Left lung (tissue), 10 donors: ENCODE data around the gene ANKS1B. TPM values are rescaled to one million over a fixed set of nuclear protein-coding genes. Genes with fewer than 3 reads are reported as not detected.

Experiments used
- ATAC-seq: fragments of 200-7000 bp; cut with Tn5 transposase; one replicate; pipeline ENCODE4 v1.9.1; 2020; ENCODE audit warnings: moderate library complexity
- DNase-seq, 4 donors: peaks; one replicate each; pipeline ENCODE4 v3.0.0-alpha.2; 2013 to 2020
- H3K27ac ChIP-seq, 2 donors: fragments of 200-600 bp; sonication (generic) in 1 of 2; one replicate each; pipeline versions ENCODE4 v1.5.0 to v1.8.0; 2020 to 2021
- H3K27me3 ChIP-seq, 2 donors: fragments of 200-600 bp; sonication (generic) in 1 of 2; one replicate each; pipeline versions ENCODE4 v1.5.0 to v1.8.0; 2020 to 2021
- H3K36me3 ChIP-seq, 2 donors: fragments of 200-600 bp; sonication (generic) in 1 of 2; one replicate each; pipeline versions ENCODE4 v1.5.0 to v1.8.0; 2020 to 2021
- H3K4me1 ChIP-seq, 2 donors: fragments of 200-600 bp; one replicate each; pipeline ENCODE4 v1.8.0; 2021
- H3K4me3 ChIP-seq, 2 donors: fragments of 200-600 bp; sonication (generic) in 1 of 2; one replicate each; pipeline versions ENCODE4 v1.5.0 to v1.8.0; 2020 to 2021; ENCODE audit warnings: mild to moderate bottlenecking in 1 of 2
- H3K9me3 ChIP-seq, 2 donors: fragments of 200-600 bp; sonication (generic) in 1 of 2; one replicate each; pipeline versions ENCODE4 v1.5.0 to v1.8.0; 2020 to 2021
- CTCF ChIP-seq, 2 donors: fragments of 200-600 bp; sonication (generic) in 1 of 2; IDR thresholded peaks; one replicate each; pipeline versions ENCODE4 v1.5.0 to v1.8.0; 2021; ENCODE audit warnings: antibody characterized with exemption in 2 of 2
- intact Hi-C, 2 donors: fragments of 100-400 bp; cut with DNase I; formaldehyde crosslinking; loops; one replicate each; pipeline versions ENCODE4 v1.11.2 to v1.14.2; 2022
- polyA plus RNA-seq, 6 donors: library from polyadenylated mRNA; unstranded; fragments of 120-200 nt; gene quantifications; one replicate each; pipeline ENCODE4 v1.2.1, GENCODE V29; 2013; ENCODE audit not compliant: insufficient read length in 6 of 6
- total RNA-seq, 2 donors: library from RNA; stranded (reverse); fragmentation: NEBNext Ultra II Directional; extraction: Animal tissue kit (Norgen Biotek cat#: 25700); gene quantifications; one replicate each; pipeline ENCODE4 v1.2.1, GENCODE V29; 2021
- donor health status: DM: no; HTN: yes; CAD: no.
- donor health status: DM: no; HTN: no; CAD: no.

Gene ANKS1B
- total and polyA plus RNA-seq, 8 donors = 4.9 to 31.8 (median 14.9) TPM

GRCh38 chr12:98743362-98743953 is 1241.3 kb downstream of the ANKS1B start:
- Histone ChIP-seq H3K9me3 (peaks cover 0 to 3% of the 10 kb centered on the region in 2 donors), H3K27me3 (peaks cover 7 to 60% of the 10 kb centered on the region in 2 donors), H3K4me3 (no peak overlapping the region), H3K4me1 (peaks cover 0 to 12% of the 10 kb centered on the region in 2 donors), H3K36me3 (no peaks in the 10 kb centered on the region), H3K27ac (no peak overlapping the region)
- TF ChIP-seq CTCF (IDR thresholded peaks at IDR 0.05) = peak in 1 of 2 donors; percentile 34
- intact Hi-C loops = no loop called here
- DNase-seq = no peak
- ATAC-seq = no peak

- no peak for TF ChIP-seq CTCF (IDR thresholded peaks at IDR 0.05)
- peaks cover 0 to 5% of the 10 kb centered on the region in 2 donors for H3K36me3 ChIP-seq
- intact Hi-C loops = no loop called here
Measured at GRCh38 chr12:98741556-98742265, 1243.0 kb downstream of the ANKS1B start.

GRCh38 chr12:98741196-98741555 is 1243.6 kb downstream of the ANKS1B start:
- Histone ChIP-seq H3K4me3 (no peak overlapping the region), H3K36me3 (peaks cover 0 to 10% of the 10 kb centered on the region in 2 donors), H3K4me1 (peaks cover 5 to 11% of the 10 kb centered on the region in 2 donors), H3K27me3 (peaks cover 5 to 40% of the 10 kb centered on the region in 2 donors), H3K9me3 (peaks cover 0 to 3% of the 10 kb centered on the region in 2 donors), H3K27ac (no peak overlapping the region)
- ATAC-seq (no peak), DNase-seq (no peak)
- TF ChIP-seq CTCF (IDR thresholded peaks at IDR 0.05) = no peak
- intact Hi-C loops = no loop called here

More at GRCh38 chr12:98741556-98742265, 1243.0 kb downstream of the ANKS1B start:
- ATAC-seq (no peak), DNase-seq (no peak)
- no peak overlapping the region for H3K4me3 ChIP-seq
- peaks cover 3 to 12% of the 10 kb centered on the region in 2 donors for H3K4me1 ChIP-seq
- H3K27ac ChIP-seq = no peak overlapping the region
- H3K27me3 ChIP-seq = peaks cover 7 to 45% of the 10 kb centered on the region in 2 donors
- H3K9me3 ChIP-seq = peaks cover 0 to 3% of the 10 kb centered on the region in 2 donors

GRCh38 chr12:98740751-98741150 is 1244.0 kb downstream of the ANKS1B start:
- Histone ChIP-seq H3K27ac (no peak overlapping the region), H3K9me3 (peaks cover 0 to 3% of the 10 kb centered on the region in 2 donors), H3K36me3 (peaks cover 0 to 14% of the 10 kb centered on the region in 2 donors), H3K4me3 (no peak overlapping the region), H3K27me3 (peaks cover under 1 to 35% of the 10 kb centered on the region in 2 donors), H3K4me1 (peaks cover 5 to 7% of the 10 kb centered on the region in 2 donors)
- ATAC-seq (no peak), DNase-seq (no peak)
- no peak for TF ChIP-seq CTCF (IDR thresholded peaks at IDR 0.05)
- intact Hi-C loops = no loop called here

- DNase-seq = no peak
- no peak for ATAC-seq
- Histone ChIP-seq H3K4me1 (peaks cover 0 to 5% of the 10 kb centered on the region in 2 donors), H3K4me3 (no peak overlapping the region), H3K9me3 (peaks cover 0 to 3% of the 10 kb centered on the region in 2 donors), H3K27ac (no peak overlapping the region), H3K36me3 (peaks cover 0 to 33% of the 10 kb centered on the region in 2 donors), H3K27me3 (peaks cover 0 to 18% of the 10 kb centered on the region in 2 donors)
- no peak for TF ChIP-seq CTCF (IDR thresholded peaks at IDR 0.05)
- intact Hi-C loops = no loop called here
Measured at GRCh38 chr12:98738539-98738938, 1246.2 kb downstream of the ANKS1B start.
